ENCODE data around the gene MYEOV.

Gene MYEOV

GRCh38 chr11:69261116-69261515 is 32.8 kb upstream of the MYEOV start:
- Histone ChIP-seq H3K4me1 (ENCODE audit: control insufficient read depth, insufficient read depth, low read length) (no peaks in the 10 kb centered on the region), H3K36me3 (ENCODE audit: control insufficient read depth in 2 of 2, insufficient read depth in 1 of 2, low read length in 2 of 2) (no peaks in the 10 kb centered on the region), H3K27ac (ENCODE audit: extremely low read depth, low read depth, low read length) (no peak overlapping the region), H3K9me3 (ENCODE audit: control insufficient read depth, insufficient read depth, low read depth, low read length) (no peaks in the 10 kb centered on the region), H3K4me3 (ENCODE audit: low read depth, low read length) (no peak overlapping the region)
- CTCF ChIA-PET: no interaction called here
- POLR2A ChIA-PET: no interaction called here
- TF ChIP-seq ZSCAN30 (tag by site-specific recombination; IDR thresholded peaks at IDR 0.05): no peak
- TF ChIP-seq, protein P1, sequence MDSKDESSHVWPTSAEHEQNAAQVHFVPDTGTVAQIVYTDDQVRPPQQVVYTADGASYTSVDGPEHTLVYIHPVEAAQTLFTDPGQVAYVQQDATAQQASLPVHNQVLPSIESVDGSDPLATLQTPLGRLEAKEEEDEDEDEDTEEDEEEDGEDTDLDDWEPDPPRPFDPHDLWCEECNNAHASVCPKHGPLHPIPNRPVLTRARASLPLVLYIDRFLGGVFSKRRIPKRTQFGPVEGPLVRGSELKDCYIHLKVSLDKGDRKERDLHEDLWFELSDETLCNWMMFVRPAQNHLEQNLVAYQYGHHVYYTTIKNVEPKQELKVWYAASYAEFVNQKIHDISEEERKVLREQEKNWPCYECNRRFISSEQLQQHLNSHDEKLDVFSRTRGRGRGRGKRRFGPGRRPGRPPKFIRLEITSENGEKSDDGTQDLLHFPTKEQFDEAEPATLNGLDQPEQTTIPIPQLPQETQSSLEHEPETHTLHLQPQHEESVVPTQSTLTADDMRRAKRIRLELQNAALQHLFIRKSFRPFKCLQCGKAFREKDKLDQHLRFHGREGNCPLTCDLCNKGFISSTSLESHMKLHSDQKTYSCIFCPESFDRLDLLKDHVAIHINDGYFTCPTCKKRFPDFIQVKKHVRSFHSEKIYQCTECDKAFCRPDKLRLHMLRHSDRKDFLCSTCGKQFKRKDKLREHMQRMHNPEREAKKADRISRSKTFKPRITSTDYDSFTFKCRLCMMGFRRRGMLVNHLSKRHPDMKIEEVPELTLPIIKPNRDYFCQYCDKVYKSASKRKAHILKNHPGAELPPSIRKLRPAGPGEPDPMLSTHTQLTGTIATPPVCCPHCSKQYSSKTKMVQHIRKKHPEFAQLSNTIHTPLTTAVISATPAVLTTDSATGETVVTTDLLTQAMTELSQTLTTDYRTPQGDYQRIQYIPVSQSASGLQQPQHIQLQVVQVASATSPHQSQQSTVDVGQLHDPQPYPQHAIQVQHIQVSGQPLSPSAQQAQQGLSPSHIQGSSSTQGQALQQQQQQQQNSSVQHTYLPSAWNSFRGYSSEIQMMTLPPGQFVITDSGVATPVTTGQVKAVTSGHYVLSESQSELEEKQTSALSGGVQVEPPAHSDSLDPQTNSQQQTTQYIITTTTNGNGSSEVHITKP (tag by site-specific recombination; IDR thresholded peaks at IDR 0.05): no peak
- no peak for TF ChIP-seq ZNF585B (tag by site-specific recombination; IDR thresholded peaks at IDR 0.05)
- TF ChIP-seq ZNF548 (tag by site-specific recombination; IDR thresholded peaks at IDR 0.05): no peak
- no peak for TF ChIP-seq PBX3 (CRISPR knock-in tag; IDR thresholded peaks at IDR 0.05)
- no peak for TF ChIP-seq ZNF184 (tag by site-specific recombination; IDR thresholded peaks at IDR 0.05)
- no peak for TF ChIP-seq ZNF169 (tag by site-specific recombination; IDR thresholded peaks at IDR 0.05)
- no peak for TF ChIP-seq GFI1B (tag by site-specific recombination; IDR thresholded peaks at IDR 0.05)

- TF ChIP-seq ZNF23 (tag by site-specific recombination; IDR thresholded peaks at IDR 0.05; ENCODE audit: borderline replicate concordance): 0 out of 2 replicates have a peak, but pooled peaks have one; percentile 22
- TF ChIP-seq KLF17 (tag by site-specific recombination; IDR thresholded peaks at IDR 0.05): no peak
- TF ChIP-seq ZNF560 (tag by site-specific recombination; IDR thresholded peaks at IDR 0.05; ENCODE audit: borderline replicate concordance): no peak
- TF ChIP-seq, protein P2, sequence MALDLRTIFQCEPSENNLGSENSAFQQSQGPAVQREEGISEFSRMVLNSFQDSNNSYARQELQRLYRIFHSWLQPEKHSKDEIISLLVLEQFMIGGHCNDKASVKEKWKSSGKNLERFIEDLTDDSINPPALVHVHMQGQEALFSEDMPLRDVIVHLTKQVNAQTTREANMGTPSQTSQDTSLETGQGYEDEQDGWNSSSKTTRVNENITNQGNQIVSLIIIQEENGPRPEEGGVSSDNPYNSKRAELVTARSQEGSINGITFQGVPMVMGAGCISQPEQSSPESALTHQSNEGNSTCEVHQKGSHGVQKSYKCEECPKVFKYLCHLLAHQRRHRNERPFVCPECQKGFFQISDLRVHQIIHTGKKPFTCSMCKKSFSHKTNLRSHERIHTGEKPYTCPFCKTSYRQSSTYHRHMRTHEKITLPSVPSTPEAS (tag by site-specific recombination; IDR thresholded peaks at IDR 0.05): no peak
- peak; percentile 73 for TF ChIP-seq ATF2 (tag by site-specific recombination; IDR thresholded peaks at IDR 0.05; ENCODE audit: low read depth)
- TF ChIP-seq ZNF148 (tag by site-specific recombination; IDR thresholded peaks at IDR 0.05; ENCODE audit: borderline replicate concordance): no peak
- TF ChIP-seq ZBTB17 (tag by site-specific recombination; IDR thresholded peaks at IDR 0.05): peak; percentile 46; the same call in 1 of the 2 replicates
- peak; percentile 97 for TF ChIP-seq ZNF366 (tag by site-specific recombination; conservative IDR thresholded peaks at IDR 0.05)
- Histone ChIP-seq H3K4me3 (ENCODE audit: low read depth, low read length) (no peak overlapping the region), H3K9me3 (ENCODE audit: control insufficient read depth, insufficient read depth, low read depth, low read length) (no peaks in the 10 kb centered on the region), H3K4me1 (ENCODE audit: control insufficient read depth, insufficient read depth, low read length) (no peaks in the 10 kb centered on the region), H3K36me3 (ENCODE audit: control insufficient read depth in 2 of 2, insufficient read depth in 1 of 2, low read length in 2 of 2) (no peaks in the 10 kb centered on the region), H3K27ac (ENCODE audit: extremely low read depth, low read depth, low read length) (no peak overlapping the region)
- ChIA-PET CTCF (interaction anchor here (0.6 kb wide), 1 partner anchor 11 kb away, joined by 3 read pairs; no protein-coding TSS in a partner anchor), POLR2A (no interaction called here)
Measured at GRCh38 chr11:69262918-69263735, 30.8 kb upstream of the MYEOV start.

All from HEK293 (cell line).